GM21619 (cell line): ENCODE data around the gene C16orf90.

Experiments used
- ATAC-seq: cut with Tn5 transposase; IDR thresholded peaks from one replicate; pipeline ENCODE4 v1.9.1; 2021; ENCODE audit not compliant: unreplicated experiment

The C16orf90 gene

GRCh38 chr16:3467921-3468320 lies 27.4 kb downstream of the C16orf90 start:
- ATAC-seq, result no peak

GRCh38 chr16:3467182-3467581 lies 28.1 kb downstream of the C16orf90 start:
- no peak for ATAC-seq

DNA sequence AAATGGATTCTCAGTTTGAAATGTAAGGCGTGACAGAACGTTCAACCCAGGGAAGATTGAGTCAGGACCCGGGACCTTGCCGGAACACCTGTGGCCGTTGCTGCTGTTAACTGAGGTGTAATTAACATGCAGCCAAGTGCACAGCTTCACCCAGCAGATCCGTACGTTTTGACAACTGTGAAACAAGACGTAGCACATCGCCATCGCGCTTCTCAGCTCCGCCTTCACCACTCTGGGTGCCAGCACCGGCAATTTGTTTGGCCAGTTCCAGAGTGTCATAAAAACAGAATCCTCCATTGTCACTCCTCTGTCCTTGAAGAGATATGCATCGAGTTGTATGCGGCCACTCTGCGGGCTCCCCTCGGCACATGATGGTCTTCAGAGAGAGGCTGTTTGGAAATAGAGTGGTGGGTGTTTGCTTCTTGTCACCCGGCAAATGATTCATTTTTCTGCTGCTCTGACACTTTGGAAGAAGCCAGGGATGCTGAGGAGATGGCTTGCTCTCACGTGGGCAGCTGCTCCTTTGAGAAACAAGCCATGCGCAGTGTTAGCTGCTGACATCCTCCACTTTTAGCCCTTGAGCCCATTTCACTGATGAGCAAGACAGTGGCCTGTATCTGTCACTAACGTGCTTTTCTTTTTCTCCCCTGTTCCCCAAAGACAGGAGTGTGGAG lies 29.2 kb downstream of the C16orf90 start:
- ATAC-seq, result no peak

GRCh38 chr16:3465301-3465700 lies 30.0 kb downstream of the C16orf90 start:
- ATAC-seq, result no peak

DNA sequence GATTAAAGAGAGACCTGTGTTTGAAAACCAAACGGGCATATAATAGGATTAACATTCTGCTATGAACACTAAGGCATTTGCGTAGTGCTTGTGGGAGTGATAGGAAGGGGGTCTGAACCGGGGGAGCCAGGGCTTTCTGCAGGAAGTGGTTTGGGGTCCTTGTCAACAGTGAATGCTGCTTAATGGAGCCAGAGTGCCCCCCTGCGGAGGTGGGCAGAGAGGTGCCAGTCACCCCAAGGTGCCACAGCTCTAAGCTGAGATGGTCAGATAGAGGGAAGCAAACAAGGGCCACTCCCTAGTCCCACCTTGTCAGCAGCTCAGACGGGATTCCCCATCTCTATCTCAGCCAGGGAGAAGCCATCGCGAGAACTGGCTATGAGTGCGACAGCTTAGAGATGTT lies 34.1 kb downstream of the C16orf90 start:
- ATAC-seq, result no peak

GRCh38 chr16:3460585-3460984 lies 34.7 kb downstream of the C16orf90 start:
- ATAC-seq, result no peak

DNA sequence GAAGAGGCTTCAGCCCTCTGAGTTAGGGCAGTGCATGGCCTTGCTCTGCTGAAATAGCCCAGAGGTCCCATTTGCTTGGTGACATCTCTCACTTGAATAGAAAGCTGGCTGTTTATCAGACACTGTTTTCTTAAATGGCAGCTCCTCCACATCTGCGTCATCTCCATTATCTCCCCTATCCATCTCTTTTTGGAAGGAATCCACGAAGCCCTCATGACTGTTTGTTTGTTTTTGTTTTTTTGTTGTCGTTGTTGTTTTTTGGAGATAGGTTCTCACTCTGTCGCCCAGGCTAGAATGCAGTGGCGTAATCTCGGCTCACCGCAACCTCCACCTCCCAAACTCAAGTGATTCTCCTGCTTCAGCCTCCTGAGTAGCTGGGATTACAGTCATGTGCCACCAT lies 35.2 kb downstream of the C16orf90 start:
- ATAC-seq, result no peak

DNA sequence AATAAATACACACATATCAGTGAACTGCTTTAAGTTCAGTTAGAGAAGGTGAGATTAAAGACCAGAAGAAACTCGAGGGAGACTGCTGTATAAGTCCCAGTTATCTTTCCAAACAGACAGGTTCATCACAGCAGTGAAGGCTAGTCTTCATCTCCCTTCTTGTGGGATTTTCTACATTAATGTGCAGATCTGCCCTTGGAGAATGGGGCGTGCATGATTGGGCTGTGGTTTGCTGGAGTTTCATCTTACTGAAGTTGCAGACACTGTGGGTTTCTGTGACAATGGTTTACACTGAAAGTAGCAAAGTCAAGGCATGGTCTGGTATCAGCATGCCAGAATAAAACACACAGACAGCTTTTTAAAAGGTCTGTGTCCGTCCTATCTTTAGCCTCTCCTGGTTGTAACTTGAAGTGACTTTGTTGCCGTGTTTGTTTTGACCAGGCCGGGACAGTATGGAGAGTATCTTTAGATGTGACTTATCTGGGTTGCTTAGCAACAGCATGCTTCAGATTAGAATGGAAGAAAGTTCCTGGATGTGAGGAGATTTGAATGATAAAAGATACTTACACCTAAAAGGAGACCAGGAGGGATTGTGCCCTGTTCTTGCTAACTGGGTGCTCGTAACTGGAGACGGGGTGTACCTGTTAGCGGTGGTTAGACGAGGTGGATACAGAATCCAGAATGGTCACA lies 35.7 kb downstream of the C16orf90 start:
- ATAC-seq, result no peak

- no peak for ATAC-seq
Observed at GRCh38 chr16:3458852-3459361, 36.4 kb downstream of the C16orf90 start.

DNA sequence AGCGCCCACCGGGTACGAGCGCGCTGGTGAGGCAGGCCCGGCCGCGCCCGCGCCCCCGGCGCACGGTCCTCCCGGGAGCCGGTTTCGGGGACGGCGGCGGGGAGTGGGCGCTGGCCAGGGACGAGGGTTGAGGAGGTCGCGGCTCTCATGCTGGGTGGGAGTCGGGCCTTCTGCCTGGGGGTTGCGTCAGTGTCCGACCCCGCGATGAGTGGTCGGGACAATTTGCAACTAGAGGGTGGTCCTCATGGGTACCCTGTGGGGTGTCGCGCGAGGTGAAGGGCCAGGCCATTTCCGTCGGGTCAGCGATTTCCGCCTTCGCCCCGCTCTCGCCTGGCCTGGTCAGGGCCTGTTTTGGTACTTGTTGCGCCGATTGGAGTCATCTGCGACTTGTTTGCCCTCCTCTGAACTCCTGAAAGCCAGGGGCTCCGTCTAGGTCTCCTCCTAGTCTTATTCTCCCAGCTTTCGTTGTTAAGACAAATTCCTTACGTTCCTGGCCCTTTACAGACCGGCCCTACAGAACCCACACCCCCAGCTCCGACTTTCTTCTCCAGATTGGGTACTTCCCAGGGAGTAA lies 36.9 kb downstream of the C16orf90 start:
- peak; percentile 22 for ATAC-seq

- ATAC-seq, result peak; percentile 69
Observed at GRCh38 chr16:3457434-3458252, 37.6 kb downstream of the C16orf90 start.

DNA sequence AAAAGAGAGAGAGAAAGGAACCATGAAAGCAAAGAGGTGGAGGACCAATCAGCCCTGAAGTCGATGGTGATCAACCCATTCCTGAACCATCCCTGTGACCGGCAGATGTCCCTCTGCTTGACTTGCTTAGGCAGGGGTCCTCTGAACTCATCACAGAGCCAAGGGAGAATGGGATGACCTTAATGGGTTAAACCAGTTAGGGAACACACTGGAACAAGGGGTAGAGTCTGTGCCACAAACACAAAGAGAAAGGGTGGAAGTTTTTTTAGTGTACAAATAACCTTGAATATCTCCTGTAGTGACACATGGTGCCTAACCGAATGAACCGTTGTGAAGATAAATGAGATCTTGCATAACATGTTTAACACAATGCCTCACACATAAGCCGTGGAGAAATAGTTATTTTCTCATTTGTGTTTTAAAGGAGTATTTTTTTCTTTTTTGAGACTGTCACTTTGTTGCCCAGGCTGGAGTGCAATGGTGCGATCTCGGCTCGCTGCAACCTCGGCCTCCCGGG lies 40.6 kb downstream of the C16orf90 start:
- ATAC-seq, result no peak

- no peak for ATAC-seq
Observed at GRCh38 chr16:3454093-3454492, 41.2 kb downstream of the C16orf90 start.

DNA sequence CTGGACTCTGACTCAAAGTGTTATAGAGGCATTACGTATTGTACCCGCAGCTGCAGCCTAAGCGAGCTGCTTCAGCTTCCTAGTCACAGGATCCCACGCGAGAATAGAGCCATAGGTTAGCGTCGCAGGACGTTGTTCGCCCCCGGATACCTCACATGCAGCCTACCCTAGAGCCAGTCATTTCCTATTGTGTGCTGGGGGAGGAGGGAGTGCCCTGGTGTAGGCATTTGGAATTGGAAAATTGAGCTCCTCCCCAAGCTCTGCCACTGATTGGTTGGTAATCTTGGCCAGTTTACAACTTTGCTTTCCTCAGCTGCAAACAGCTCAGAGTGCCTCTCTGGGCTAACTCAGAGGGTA lies 51.3 kb downstream of the C16orf90 start:
- ATAC-seq, result peak; percentile 17
